OCI-LY1 (cell line): Measurements from ENCODE around the gene MRC2.

Source experiments
- H2AFZ ChIP-seq: fragments of 200-600 bp; sonication (generic), shearing (Covaris generic); 2 replicates; pipeline ENCODE4 v1.6.0; 2014; ENCODE audit warnings: antibody characterized with exemption, mild to moderate bottlenecking, low read length
- H3F3A ChIP-seq: fragments of 200-600 bp; sonication (generic), shearing (Covaris generic); 2 replicates; pipeline ENCODE4 v1.6.0; 2014; ENCODE audit warnings: mild to moderate bottlenecking, antibody characterized with exemption, low read length, moderate library complexity; ENCODE audit not compliant: insufficient read depth
- H3K27ac ChIP-seq: fragments of 200-600 bp; sonication (generic); 2 replicates; pipeline ENCODE4 v1.5.1; 2014; ENCODE audit warnings: low read length, mixed run types, mild to moderate bottlenecking, low read depth; ENCODE audit not compliant: poor library complexity, severe bottlenecking
- H3K27me3 ChIP-seq: fragments of 200-600 bp; sonication (generic); 2 replicates; pipeline ENCODE4 v1.6.0; 2014; ENCODE audit warnings: antibody characterized with exemption, mild to moderate bottlenecking, low read length, moderate library complexity; ENCODE audit not compliant: insufficient read depth
- H3K36me3 ChIP-seq: fragments of 200-600 bp; sonication (generic); 2 replicates; pipeline ENCODE4 v1.6.1; 2014; ENCODE audit warnings: mild to moderate bottlenecking, antibody characterized with exemption, low read length, moderate library complexity, mixed read lengths; ENCODE audit not compliant: insufficient read depth
- H3K4me1 ChIP-seq: fragments of 200-600 bp; sonication (generic); 2 replicates; pipeline ENCODE4 v1.5.1; 2014; ENCODE audit warnings: mild to moderate bottlenecking, low read length, moderate library complexity; ENCODE audit not compliant: insufficient read depth, severe bottlenecking
- H3K4me2 ChIP-seq: fragments of 200-600 bp; sonication (generic), shearing (Covaris generic); 2 replicates; pipeline ENCODE4 v1.6.1; 2014; ENCODE audit warnings: low read length
- H3K4me3 ChIP-seq: fragments of 200-600 bp; sonication (generic); 2 replicates; pipeline ENCODE4 v1.5.1; 2014; ENCODE audit warnings: low read length, low read depth, mild to moderate bottlenecking, mixed read lengths; ENCODE audit not compliant: poor library complexity, severe bottlenecking
- H3K79me2 ChIP-seq: fragments of 200-600 bp; shearing (Covaris generic); 2 replicates; pipeline ENCODE4 v1.6.1; 2016; ENCODE audit warnings: mixed run types, low read length, mixed read lengths; ENCODE audit not compliant: insufficient read depth
- H3K9ac ChIP-seq: fragments of 200-600 bp; sonication (generic), shearing (Covaris generic); 2 replicates; pipeline ENCODE4 v1.6.1; 2014; ENCODE audit warnings: mild to moderate bottlenecking, low read length, mixed read lengths
- H3K9me2 ChIP-seq: fragments of 200-600 bp; sonication (generic), shearing (Covaris generic); 2 replicates; pipeline ENCODE4 v1.6.1; 2014; ENCODE audit warnings: low read depth, mild to moderate bottlenecking, low read length, mixed read lengths
- H3K9me3 ChIP-seq: fragments of 200-600 bp; shearing (Covaris generic); 2 replicates; pipeline ENCODE4 v1.6.1; 2014; ENCODE audit warnings: low read length, mixed read lengths
- H4K20me1 ChIP-seq: fragments of 200-600 bp; sonication (generic), shearing (Covaris generic); 2 replicates; pipeline ENCODE4 v1.6.0; 2016; ENCODE audit warnings: mild to moderate bottlenecking, low read length; ENCODE audit not compliant: insufficient read depth
- EZH2 ChIP-seq: fragments of 200-600 bp; sonication (generic), shearing (Covaris generic); IDR thresholded peaks from 2 replicates; pipeline ENCODE4 v1.8.0; 2017; ENCODE audit warnings: borderline replicate concordance, mixed run types, mild to moderate bottlenecking, antibody characterized with exemption, low read length, moderate library complexity, mixed read lengths
- TF ChIP-seq, protein P1 (sequence below): fragments of 200-600 bp; sonication (generic), shearing (Covaris generic); IDR thresholded peaks from 2 replicates; pipeline ENCODE4 v1.5.1; 2017; ENCODE audit warnings: mild to moderate bottlenecking, antibody characterized with exemption, low read length, moderate library complexity, mixed read lengths

MRC2 gene

GRCh38 chr17:62737513-62737912 is 110.0 kb downstream of the MRC2 start:
- H3K9me2 ChIP-seq, result no peaks in the 10 kb centered on the region
- H3K27ac ChIP-seq, result no peak overlapping the region
- H3K9me3 ChIP-seq, result no peaks in the 10 kb centered on the region

GRCh38 chr17:62738281-62738680 is 110.8 kb downstream of the MRC2 start:
- Histone ChIP-seq H2AFZ (no peak overlapping the region), H3K27ac (no peak overlapping the region), H3K4me3 (no peak overlapping the region), H4K20me1 (no peaks in the 10 kb centered on the region), H3K4me2 (no peak overlapping the region), H3K27me3 (0 out of 2 replicates have a peak, but pooled peaks cover 4% of the 10 kb centered on the region), H3K9ac (no peak overlapping the region), H3K79me2 (no peaks in the 10 kb centered on the region), H3K9me3 (no peaks in the 10 kb centered on the region), H3K9me2 (no peaks in the 10 kb centered on the region), H3K4me1 (no peaks in the 10 kb centered on the region), H3F3A (no peaks in the 10 kb centered on the region), H3K36me3 (no peaks in the 10 kb centered on the region)
- no peak for TF ChIP-seq EZH2
- TF ChIP-seq, protein P1, sequence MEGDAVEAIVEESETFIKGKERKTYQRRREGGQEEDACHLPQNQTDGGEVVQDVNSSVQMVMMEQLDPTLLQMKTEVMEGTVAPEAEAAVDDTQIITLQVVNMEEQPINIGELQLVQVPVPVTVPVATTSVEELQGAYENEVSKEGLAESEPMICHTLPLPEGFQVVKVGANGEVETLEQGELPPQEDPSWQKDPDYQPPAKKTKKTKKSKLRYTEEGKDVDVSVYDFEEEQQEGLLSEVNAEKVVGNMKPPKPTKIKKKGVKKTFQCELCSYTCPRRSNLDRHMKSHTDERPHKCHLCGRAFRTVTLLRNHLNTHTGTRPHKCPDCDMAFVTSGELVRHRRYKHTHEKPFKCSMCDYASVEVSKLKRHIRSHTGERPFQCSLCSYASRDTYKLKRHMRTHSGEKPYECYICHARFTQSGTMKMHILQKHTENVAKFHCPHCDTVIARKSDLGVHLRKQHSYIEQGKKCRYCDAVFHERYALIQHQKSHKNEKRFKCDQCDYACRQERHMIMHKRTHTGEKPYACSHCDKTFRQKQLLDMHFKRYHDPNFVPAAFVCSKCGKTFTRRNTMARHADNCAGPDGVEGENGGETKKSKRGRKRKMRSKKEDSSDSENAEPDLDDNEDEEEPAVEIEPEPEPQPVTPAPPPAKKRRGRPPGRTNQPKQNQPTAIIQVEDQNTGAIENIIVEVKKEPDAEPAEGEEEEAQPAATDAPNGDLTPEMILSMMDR, result no peak

More at GRCh38 chr17:62737513-62737912, 110.0 kb downstream of the MRC2 start:
- no peaks in the 10 kb centered on the region for H3K36me3 ChIP-seq
- H4K20me1 ChIP-seq, result no peaks in the 10 kb centered on the region
- no peaks in the 10 kb centered on the region for H3K4me1 ChIP-seq
- H3K79me2 ChIP-seq, result no peaks in the 10 kb centered on the region
- no peaks in the 10 kb centered on the region for H3F3A ChIP-seq
- TF ChIP-seq, protein P1, result no peak
- no peak for TF ChIP-seq EZH2
- no peak overlapping the region for H3K4me3 ChIP-seq
- no peak overlapping the region for H3K4me2 ChIP-seq
- H3K27me3 ChIP-seq, result 0 out of 2 replicates have a peak, but pooled peaks cover 4% of the 10 kb centered on the region
- H2AFZ ChIP-seq, result no peak overlapping the region
- H3K9ac ChIP-seq, result no peak overlapping the region

- H3K4me1 ChIP-seq, result no peaks in the 10 kb centered on the region
- no peak overlapping the region for H3K27ac ChIP-seq
- H3K4me2 ChIP-seq, result no peak overlapping the region
- H3K36me3 ChIP-seq, result no peaks in the 10 kb centered on the region
- no peaks in the 10 kb centered on the region for H3K9me2 ChIP-seq
- no peak for TF ChIP-seq EZH2
- TF ChIP-seq, protein P1, result no peak
- H3K9me3 ChIP-seq, result no peaks in the 10 kb centered on the region
- H2AFZ ChIP-seq, result no peak overlapping the region
- H3K79me2 ChIP-seq, result no peaks in the 10 kb centered on the region
- H3K27me3 ChIP-seq, result 0 out of 2 replicates have a peak, but pooled peaks cover 4% of the 10 kb centered on the region
- H3K4me3 ChIP-seq, result no peak overlapping the region
- no peaks in the 10 kb centered on the region for H4K20me1 ChIP-seq
- H3F3A ChIP-seq, result no peaks in the 10 kb centered on the region
- H3K9ac ChIP-seq, result no peak overlapping the region
Observed at GRCh38 chr17:62739645-62740388, 112.3 kb downstream of the MRC2 start.
